CD4-positive, alpha-beta T cell treated with Interleukin-17A for 4 hours (primary cell): ENCODE data around the gene POLRMT.
A peak's percentile ranks its signal among the peaks of the same experiment; 100 is the strongest.
"Not testable (repeated sequence)": the region's sequence is repeated elsewhere in the genome, so short reads cannot be mapped to it uniquely, and the experiment has no call there.

Experiments used
- DNase-seq: peaks from one replicate; pipeline ENCODE4 v3.0.0-alpha.2; 2020; ENCODE audit warnings: mixed read lengths

POLRMT gene

DNA sequence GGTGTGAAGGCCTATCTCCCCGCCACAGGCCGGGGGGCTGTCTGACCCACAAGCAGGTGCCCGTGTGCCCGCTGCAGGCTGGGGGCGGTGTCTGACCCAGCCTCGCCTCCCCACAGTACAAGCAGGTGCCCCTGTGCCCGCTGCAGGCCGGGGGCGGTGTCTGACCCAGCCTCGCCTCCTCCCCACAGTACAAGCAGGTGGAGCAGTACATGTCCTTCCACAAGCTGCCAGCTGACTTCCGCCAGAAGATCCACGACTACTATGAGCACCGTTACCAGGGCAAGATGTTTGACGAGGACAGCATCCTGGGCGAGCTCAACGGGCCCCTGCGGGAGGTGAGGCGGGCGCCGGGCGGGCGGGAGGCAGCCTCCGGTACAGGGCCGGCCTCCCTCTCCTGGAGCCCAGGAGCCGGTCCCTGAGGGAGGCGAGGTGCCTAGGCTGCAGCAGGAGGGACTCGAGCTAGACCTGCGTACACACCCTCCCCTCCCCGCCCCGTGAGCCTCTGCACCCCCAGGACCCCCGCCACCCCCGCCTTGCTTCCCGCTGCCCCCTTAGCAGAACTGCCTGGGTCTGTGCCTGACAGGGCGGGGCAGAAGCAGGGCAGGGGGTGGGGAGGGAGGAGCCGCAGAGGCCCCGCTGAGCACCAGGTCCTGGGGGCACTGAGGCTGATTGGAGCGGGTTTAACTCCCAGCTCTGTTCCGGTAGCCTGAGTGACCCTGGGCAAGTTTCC is 23.1 kb downstream of the POLRMT start:
- DNase-seq, result peak; percentile 60

GRCh38 chr19:609004-609346 is 24.4 kb downstream of the POLRMT start:
- DNase-seq, result no peak

GRCh38 chr19:608155-609003 is 25.0 kb downstream of the POLRMT start:
- DNase-seq, result no peak

DNA sequence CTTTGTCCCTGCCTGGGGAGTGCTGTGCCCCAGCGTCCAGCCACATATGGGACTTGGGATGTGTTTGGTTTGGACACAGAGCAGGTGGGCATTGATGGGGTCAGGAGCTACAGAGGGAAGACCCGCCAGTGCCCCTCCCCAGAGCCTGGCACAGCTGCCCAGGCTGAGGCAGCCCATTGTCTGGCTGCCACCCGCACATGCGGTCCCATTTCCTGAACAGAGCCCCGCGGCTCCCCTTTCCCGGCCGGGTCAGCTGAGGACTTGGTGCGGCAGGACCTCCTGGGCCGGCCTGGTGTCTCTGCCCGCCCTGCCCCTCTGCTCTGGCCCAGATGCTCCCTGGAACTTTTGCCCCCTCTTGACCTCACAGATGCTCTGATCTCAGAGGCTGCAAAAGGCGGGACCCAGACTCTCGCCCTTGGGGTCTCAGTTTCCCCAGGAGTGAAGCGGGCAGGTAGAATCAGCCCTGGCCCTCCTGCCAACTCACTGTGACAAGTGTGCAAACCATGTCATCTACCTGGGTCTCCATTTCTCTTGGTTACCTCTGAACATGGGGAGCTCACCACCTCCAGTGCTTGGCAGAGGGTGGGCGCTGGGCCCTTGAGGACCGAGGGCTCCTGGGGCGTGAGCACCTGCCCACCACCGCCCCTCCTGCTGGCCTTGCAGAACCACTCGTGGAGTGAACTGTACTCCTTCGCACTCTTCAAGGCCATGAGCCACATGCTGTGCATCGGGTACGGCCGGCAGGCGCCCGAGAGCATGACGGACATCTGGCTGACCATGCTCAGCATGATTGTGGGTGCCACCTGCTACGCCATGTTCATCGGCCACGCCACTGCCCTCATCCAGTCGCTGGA is 25.8 kb downstream of the POLRMT start:
- no peak for DNase-seq

GRCh38 chr19:605061-605971 is 28.0 kb downstream of the POLRMT start:
- DNase-seq, result not testable (repeated sequence)

DNA sequence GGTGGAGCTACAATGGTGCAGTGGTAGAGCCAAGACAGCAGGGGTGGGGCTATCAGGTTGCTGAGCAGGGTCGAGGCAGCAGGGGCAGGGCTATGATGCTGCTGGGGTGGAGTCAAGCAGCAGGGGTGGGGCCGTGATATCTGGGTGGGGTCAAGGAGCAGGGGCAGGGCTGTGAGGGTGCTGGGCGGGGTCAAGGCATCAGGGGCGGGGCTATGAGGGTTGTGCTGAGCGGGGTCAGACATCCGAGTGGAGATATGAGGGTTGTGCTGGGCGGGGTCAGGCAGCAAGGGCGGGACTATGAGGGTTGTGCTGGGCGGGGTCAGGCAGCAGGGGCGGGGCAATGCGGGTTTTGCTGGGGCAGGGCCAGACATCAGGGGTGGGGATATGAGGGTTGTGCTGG is 29.0 kb downstream of the POLRMT start:
- no peak for DNase-seq

GRCh38 chr19:603779-604178 is 29.6 kb downstream of the POLRMT start:
- not testable (repeated sequence) for DNase-seq

- not testable (repeated sequence) for DNase-seq
Measured at GRCh38 chr19:603302-603639, 30.1 kb downstream of the POLRMT start.

GRCh38 chr19:602391-603301 is 30.7 kb downstream of the POLRMT start:
- DNase-seq, result no peak

DNA sequence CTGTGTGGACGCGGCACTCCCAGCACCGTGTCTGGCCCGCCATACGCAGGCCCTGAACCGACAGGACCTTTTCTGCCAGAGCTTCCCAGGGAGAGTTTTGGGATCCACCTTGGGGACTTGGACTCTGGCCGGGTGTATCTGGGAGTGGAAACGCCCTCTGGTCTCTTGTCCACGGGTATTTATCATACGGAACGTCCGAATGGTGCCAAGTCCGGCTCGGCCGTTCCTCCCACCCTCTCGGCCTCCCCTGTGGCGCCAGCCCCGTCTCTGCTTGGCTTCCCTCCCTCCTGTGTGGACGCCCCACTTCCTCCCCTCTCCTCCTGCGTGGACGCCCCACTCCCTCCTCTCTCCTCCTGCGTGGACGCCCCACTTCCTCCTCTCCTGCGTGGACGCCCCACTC is 31.5 kb downstream of the POLRMT start:
- no peak for DNase-seq

GRCh38 chr19:601310-601709 is 32.0 kb downstream of the POLRMT start:
- DNase-seq, result no peak

GRCh38 chr19:597406-598315 is 35.7 kb downstream of the POLRMT start:
- no peak for DNase-seq

DNA sequence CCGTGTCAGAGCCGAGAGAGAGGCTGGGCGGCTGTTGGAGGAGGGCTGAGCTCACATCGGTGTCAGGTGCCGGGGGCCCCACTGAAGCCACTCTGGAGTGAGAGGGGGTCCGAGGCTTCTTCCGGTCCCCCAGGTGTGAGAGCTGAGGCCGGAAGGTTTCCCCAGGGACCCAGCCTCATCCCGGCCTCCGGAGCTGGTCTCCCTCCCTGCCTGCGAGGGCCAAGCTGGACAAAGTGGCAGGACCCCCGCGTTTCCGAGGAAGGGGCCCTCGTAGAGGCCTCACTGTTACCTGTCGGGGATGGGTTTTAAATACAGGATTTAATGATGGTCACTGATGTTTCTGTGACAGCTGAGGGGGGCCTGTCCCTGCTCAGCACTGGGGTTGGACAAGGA is 37.1 kb downstream of the POLRMT start:
- DNase-seq, result no peak

DNA sequence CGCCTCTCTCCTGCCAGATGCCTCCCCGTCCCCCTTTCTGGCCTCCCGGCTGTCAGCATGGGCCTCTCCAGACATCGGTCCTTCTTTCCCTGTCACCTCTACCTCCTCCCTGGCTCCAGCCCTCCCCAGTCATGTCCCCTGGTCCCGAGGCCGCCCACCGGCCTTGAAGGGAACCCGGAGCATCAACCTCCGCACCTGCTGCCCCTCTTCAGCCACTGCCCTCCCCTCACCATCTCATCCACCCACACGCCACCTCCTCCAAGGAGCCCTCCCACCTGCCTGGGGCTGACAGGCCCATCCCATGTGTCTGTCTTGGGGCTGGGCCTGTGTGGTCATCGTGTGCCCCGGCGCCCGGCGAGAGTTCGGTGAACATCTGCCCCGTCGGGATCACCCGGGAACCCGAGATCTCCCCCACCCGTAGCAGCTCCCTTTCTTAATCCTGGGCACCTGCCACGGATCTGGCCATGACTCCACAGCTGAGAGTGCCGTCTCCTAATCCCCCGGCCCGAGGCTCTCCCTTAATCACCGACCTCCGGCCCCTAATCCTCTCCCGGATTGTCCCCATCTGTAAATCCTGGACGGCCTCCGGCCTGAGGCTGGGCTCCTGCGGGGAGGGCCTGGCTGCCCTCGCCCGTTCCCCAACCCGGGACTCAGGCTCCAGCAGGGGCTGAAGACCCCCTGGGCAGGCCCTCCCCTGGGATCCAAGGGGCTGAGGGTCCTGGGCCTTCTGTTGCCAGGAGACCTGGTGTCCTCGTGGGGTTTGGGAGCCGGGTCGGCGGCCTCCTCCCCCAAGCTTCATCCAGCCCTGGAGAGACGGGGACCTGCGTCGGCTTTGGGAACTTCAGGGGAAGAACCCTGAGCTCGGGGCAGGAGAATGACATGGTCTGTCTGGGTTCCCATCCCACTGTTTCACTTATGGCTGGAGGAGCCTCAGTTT is 37.7 kb downstream of the POLRMT start:
- DNase-seq, result no peak

GRCh38 chr19:594265-594870 is 39.0 kb downstream of the POLRMT start:
- DNase-seq, result no peak

DNA sequence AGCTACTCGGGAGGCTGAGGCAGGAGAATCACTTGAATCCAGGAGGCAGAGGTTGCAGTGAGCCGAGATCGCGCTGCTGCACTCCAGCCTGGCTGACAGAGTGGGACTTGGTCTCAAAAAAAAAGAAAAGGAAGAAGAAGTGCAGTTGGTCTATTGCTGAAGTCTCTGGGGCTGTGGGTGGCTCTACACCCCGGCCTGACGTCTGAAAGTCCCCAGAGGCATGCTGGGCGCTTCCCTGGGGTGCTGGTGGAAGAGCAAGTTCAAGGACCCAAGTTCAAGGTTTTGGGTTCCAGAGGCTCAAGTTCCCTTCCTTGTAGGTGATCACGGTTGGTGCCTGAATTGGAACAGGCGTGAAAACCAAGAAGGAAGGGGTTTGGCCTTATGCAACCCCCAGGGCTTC is 39.8 kb downstream of the POLRMT start:
- no peak for DNase-seq

- DNase-seq, result no peak
Measured at GRCh38 chr19:593055-593454, 40.3 kb downstream of the POLRMT start.

GRCh38 chr19:592101-592500 is 41.2 kb downstream of the POLRMT start:
- no peak for DNase-seq
